Fibroblast of lung (primary cell): Measurements from ENCODE around the gene PSG2.
"Not testable (repeated sequence)": the region's sequence is repeated elsewhere in the genome, so short reads cannot be mapped to it uniquely, and the experiment has no call there.

ENCODE experiments used
- EZH2 ChIP-seq: IDR thresholded peaks from 2 replicates; pipeline ENCODE4 v1.5.1; 2012; ENCODE audit warnings: low read length, control low read depth, mild to moderate bottlenecking; ENCODE audit errors: missing control alignments
- TF ChIP-seq, protein P1 (sequence below), 2 donors: IDR thresholded peaks in 1 of 2; conservative IDR thresholded peaks in 1 of 2; 1 replicate in 1 of 2; 2 replicates in 1 of 2; pipeline ENCODE4 v1.5.1; 2011 to 2012; ENCODE audit warnings: low read length in 2 of 2, control low read depth in 1 of 2, inconsistent platforms in 1 of 2, low read depth in 1 of 2, mild to moderate bottlenecking in 1 of 2

DNA sequence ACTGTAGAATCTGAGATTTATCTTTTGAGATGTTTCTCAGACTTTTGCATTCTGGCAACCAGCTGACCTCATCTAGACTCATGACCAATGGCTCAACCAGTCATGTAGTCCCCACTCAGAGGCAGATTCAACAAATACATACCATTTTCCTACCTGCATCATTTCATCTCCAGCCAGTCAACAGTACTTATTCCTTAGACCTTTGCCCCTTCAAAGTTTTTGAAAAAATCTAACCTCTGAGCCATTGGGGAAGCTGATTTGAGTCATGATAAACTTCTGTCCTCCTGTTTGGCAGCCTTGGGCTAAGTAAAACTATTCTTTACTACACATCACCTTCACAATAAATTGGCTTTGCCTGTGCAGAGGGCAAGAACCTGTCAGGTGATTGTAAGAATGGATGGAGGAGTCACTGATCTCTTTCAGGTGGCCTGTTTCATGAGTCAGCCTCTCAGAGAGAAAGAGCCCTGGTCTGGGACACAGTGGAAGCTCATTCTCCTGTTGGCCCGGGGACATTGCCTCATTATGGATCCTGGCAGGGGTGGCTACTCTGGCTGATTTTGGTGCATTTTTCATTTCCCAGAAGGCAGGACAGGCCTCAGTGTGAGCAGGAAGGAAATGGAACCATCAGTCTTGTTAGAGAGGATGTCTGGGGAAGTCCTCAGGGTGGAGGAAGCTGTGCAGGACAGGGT, 38.9 kb downstream of the PSG2 start:
- TF ChIP-seq, protein P1, sequence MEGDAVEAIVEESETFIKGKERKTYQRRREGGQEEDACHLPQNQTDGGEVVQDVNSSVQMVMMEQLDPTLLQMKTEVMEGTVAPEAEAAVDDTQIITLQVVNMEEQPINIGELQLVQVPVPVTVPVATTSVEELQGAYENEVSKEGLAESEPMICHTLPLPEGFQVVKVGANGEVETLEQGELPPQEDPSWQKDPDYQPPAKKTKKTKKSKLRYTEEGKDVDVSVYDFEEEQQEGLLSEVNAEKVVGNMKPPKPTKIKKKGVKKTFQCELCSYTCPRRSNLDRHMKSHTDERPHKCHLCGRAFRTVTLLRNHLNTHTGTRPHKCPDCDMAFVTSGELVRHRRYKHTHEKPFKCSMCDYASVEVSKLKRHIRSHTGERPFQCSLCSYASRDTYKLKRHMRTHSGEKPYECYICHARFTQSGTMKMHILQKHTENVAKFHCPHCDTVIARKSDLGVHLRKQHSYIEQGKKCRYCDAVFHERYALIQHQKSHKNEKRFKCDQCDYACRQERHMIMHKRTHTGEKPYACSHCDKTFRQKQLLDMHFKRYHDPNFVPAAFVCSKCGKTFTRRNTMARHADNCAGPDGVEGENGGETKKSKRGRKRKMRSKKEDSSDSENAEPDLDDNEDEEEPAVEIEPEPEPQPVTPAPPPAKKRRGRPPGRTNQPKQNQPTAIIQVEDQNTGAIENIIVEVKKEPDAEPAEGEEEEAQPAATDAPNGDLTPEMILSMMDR (conservative IDR thresholded peaks at IDR 0.05 in 1 of 2, IDR thresholded peaks at IDR 0.05 in 1 of 2; ENCODE audit: low read depth in 1 of 2, low read length in 2 of 2) = not testable (repeated sequence)
- not testable (repeated sequence) for TF ChIP-seq EZH2
